Activated CD8-positive, alpha-beta memory T cell treated with anti-CD3 and anti-CD28 coated beads for 24 hours (primary cell): ENCODE results near the gene FOXL1.

Experiments used
- DNase-seq: peaks from one replicate; pipeline ENCODE4 v3.0.0-alpha.2; 2020

Gene FOXL1

DNA sequence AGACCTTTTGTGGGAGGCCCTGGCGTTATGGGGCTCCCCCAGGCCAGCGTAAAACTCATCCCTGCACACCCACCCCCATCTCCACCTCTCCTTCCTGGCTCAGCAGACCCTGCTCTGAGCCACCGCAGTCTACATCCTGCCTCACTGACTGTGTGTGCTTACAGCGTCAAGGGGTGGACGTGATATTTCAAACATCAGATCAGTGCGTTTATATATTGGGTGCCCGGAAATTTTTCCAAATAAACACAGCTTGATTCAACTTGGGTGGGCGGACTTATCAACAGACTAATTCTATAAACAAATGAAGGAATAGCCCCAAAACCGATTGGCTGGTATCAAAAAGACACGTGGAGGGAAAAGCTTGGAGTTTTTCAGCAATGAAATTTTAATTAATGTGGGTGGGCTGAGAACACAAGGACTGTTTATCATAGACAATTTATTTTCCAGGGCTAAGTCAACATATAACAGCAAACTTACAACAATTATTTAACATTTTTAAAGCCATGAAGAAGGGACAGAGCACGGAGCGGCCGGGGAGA lies at the start of gene FOXL1:
TSS of gene FOXL1 (plus strand) at position 489 of the 539 bp plus-strand sequence. CDS start 175 bp downstream, outside the sequence.
- DNase-seq, result no peak

DNA sequence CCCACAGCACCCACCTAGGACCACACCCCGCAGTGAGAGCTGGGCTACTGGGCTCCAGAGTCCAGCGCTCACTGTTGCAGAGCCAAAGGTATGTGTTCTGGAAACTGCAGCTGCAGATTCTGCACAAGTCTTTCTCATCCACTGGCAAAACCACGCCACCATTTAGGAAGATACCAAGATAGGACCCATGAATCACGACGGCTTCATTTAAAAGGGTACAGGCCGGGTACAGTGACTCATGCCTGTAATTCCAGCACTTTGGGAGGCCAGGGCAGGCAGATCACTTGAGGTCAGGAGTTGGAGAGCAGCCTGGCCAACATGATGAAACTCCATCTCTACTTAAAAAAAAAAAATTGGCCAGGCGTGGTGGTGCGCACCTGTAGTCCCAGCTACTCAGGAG lies 49.2 kb upstream of the FOXL1 start:
- DNase-seq, result no peak

DNA sequence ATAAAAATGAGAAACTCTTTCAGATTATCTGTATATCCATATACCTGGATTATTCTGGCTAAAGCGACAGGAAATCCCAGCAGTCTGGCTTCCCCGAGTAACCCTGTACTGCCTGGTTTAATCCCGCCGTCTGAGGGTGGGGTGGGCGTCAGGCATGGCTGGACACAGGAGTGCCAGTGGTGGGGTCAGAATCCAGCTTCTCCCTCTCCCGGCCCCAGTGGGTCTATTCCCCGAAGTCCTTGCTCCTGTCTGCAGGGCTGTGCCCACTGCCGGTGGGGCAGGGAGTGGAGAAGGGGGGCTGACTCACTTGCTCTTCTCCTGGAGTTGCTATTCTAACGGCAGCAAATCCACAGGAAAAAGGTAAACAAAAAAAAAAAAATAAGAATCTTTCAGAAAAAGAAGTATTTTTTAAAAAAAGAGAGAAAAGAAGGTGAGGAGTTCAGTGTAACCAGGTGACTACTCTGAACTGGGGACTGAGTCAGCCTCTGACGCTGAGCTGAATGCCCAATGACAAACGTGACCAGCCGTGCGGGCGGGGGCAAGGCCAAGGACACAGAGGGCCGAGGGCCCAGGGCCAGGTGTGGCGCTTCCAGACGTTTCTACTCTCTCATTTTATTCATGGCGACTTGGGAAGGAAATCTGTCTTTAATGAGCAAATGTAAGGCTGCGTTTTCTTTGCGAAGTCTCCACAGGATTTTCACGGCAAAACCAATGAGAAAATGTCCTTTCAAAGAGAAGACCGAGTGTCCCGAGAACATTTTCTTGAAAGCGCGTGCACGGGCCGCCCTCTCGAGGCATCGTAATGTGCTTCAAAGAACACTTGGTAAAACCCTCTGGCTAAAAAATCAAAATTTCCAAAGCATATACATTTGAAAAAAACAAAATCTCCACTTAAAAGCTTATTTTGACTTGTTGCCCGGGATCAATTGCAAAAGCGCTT lies 47.8 kb upstream of the FOXL1 start:
- no peak for DNase-seq

DNA sequence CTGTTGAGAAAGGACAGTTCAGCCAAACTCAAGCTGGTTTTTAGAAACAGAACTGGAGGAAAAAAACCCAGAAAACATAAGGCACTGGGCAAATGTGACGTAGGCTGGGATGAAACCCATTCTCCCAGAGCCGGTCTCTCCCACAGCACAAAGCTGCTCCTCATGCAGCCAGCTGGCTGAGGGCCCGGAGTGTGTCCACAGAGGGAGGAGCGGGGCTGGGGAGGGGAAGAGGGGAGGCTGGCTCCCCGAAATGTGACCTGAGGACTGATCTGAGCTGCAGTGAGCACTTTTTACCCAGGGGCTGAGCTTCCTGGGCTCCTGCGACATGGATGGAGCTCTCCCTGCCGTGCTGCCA lies 47.2 kb upstream of the FOXL1 start:
- no peak for DNase-seq

DNA sequence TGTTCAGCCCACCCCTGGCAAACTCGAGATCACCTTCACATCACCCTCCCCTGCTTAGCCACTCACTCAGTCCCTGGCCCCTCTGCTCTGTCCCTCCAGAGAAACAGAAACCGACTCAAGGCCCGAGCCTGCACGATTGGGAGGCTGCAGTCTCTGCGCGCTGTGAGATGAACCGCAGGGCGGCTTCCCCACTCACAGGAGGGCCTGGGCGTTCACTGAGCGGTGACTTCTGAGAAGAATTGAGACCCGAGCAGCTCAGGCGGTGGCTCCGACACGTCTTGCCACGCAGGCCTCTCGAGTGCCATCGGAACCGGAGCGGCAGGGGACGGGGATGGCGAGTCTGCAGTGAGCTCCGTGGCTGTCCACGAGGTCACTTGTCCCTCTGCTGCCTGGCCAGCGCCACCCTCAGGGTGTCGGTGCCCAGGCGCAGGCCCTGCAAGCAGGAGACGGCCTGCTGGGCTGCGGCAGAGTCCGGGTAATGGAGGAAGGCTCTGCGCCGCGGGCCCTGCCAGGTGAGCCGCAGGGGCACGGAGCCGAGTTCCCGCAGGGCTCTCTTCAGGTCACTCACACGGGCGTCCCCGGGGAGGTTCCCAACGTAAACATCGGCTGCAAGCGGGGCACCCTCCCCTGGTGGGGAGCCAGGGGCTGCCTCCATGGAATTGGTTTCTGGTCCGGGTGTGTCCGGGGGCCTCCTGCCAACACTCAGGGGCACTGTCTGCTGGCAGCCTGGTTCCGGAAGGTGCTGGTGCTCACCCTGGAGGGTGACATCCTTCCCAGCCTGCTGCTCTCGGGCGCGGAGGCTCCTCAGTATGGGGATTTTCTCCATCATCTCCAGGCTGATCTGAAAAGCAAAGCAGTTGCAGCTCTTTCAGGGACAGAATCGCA lies 46.5 kb upstream of the FOXL1 start:
- no peak for DNase-seq

DNA sequence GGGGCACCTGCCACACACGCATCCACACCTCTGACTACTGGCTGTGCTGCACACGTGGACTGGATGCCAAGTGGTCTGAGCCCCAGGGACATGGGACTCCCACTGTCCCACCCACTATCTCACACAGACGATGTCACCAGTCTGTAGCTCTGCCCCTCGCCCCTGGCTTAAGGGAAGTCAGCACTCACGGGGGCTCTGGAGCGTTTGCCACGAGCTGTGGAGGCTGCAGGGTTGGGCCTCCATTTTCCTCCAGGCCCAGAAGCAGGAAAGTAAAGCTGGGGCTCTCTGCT lies 45.9 kb upstream of the FOXL1 start:
- no peak for DNase-seq

DNA sequence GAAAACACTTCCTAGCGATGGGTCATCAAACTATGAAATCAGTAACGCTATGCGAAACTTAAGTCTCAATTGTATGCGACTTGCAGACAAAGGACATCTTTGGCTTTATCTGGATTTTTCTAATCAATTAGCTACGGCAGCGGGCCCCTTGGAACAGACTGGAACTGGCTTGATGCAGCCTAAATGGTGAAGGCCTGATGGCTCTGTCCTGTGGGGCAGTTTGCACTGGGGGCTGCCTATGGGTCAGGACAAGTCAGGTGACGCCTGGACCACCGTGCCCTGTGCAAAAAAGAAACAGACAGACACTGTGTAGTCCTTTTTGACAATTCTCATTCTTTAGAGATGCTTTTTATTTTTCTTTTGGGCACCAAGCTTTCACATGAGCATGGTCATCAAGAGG lies 45.3 kb upstream of the FOXL1 start:
- DNase-seq, result no peak

DNA sequence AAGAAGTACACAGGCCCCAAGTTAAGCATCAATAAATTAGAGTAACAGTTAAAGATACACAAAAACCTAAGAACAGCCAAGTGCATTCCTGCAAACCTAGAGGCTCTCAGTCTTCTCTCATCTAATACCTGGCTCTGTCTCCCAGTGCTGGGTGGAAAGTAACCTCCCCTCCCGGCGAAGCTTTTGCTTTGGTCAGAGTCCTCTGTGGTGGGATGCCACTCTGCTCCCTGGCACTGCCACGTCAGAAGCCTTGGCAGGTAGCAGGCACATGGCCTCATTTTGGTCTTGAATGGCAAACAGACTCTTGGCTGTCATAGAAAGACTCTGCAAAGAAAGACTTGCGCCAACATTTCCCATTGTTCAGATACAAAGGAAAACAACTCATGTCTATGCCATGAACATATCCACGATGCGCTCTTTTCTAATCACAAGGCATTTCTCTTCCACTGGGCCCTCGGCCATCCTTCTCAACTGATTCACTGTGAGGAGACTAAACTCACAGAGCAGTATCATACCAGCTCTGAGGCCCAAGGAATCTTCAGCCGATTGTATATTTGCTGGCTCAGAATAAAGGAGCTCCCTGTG lies 44.5 kb upstream of the FOXL1 start:
- DNase-seq, result no peak

DNA sequence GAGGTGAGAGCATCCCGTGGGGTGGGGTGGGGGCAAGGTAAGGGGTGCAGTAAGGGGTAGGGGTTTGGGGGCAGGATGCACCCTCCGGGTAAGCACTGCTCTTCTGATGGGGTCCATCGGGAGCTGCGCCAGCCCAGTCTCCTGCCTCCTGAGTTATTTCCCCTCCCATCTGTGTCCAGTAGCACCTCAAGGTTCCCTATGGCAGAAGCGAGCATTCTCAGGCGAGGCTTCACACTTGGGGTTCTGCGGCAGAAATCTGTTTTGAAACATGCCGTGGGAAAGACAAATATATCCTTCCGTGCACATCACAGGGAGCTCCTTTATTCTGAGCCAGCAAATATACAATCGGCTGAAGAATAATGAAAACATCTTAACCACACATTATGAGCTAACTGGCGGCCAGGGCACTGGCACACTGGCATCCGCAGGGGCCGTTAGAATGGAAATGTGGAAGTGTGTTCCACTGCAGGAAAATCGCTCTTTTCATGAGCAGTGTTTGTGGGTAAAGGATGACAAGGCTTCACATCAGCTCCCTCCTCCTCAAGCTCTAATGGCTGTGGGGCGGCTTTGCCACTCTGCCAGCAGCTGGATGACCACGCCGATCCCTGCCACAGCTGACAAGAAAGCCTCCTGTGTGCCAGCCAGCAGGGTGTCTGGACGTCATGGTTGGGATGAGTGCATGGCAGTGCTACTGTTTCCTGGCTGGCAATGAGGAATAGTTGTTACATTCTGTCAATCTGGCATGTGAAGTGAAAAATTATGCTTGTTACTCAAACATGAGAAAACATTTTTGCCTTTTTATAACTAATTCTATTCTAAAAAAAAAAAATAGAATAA lies 43.4 kb upstream of the FOXL1 start:
- DNase-seq, result no peak

DNA sequence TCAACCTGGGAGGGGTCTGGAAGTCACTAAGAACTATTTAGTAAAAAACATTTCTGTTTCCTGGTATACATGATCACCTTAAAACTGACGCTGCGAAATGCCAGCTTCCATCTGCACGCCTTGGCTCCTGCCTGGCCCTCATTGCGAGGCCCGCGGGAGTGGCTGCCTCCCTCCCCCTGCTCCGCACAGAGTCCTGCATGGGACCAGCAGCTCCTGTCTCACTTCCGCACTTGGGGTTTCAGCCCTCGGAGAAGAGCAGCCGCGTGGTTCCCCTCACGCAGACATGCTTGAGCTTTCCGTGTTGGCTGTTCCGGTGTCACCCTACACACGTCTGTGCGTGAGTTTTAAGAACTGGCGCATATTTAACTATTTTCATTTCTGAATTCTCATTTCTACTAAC lies 41.7 kb upstream of the FOXL1 start:
- DNase-seq, result no peak

DNA sequence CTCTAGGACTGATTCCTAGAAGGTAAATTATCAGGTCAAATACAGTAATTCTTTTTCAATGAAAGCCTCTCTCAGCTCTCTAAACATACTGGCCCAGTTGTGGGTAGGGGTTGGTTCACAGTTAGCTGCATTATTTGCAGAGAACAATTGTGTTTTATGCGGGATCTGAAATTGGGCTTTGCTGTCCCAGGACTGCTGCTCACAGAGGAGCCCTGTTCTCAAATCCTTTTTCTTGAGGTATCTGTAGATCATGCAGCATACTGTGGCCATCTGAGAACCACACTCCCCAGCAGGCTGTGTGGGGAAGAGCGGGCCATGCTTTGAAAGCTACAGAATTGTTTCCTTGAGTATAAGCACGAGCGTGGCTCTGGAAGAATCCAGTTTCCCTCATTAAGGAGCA lies 40.9 kb upstream of the FOXL1 start:
- no peak for DNase-seq

DNA sequence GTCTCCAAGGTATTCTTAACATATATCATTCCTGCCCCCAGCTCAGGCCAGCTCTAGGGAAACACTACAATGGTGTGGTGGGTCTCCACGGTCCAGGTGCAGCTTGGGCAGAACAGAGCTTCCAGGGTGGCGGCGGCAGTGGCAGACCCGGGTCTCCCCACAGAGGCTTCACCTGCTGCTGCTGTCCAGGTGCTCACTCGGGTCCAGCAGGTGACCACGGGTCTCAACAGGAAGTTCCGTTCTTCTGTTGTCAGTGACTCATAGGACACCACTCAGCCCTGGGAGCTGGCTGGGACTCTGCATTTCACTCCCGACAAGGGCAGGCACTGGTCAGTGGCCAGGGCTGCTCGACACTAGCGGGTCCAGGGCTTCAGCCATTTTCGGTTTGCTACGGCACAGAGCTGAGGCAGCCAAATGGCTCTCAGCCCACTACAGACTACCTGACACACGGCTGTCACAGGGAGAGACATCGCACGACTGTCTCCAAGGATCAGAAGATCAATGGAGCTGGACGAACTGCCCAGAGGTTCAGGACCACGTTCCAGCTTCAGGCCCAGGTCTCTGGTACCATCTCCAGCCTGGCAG lies 40.1 kb upstream of the FOXL1 start:
- DNase-seq, result no peak

DNA sequence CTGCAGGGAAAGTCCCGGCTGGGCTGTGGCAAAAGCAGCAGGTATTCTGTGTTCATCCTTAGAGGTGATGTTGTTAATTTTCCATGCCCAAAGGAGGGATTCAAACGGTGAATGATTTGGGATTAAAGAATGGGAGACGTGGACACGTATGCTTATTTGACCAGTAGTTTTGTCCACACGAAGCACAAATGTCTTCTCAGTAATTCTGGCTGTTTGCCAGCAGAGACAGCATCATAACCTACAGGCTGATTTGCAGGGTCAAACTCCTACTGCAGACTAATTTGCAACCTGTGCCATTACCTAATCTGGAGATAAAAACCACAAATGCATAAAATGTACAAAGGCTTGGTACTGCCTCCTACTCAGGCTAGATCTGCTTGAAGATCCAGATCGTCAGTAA lies 37.5 kb upstream of the FOXL1 start:
- DNase-seq, result no peak

DNA sequence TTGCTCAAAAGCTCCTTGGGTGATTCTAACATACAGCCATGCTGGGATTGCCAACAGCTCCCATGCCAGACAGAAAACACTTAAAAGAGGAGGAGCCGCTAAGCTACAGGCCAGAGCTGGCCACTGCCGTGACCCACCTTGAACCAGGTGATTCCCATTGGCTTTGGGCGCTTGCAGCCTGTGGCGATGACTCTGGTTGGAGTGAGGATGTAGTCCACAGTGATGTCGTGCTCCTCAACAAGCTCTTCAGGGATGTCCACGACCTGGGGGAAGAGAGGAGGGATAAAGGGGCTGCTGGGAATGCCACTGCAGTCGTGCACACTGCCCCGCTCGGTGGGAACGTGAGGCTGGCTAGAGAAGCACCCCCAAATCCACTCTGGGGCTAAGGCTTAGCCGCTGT lies 36.8 kb upstream of the FOXL1 start:
- DNase-seq, result no peak

DNA sequence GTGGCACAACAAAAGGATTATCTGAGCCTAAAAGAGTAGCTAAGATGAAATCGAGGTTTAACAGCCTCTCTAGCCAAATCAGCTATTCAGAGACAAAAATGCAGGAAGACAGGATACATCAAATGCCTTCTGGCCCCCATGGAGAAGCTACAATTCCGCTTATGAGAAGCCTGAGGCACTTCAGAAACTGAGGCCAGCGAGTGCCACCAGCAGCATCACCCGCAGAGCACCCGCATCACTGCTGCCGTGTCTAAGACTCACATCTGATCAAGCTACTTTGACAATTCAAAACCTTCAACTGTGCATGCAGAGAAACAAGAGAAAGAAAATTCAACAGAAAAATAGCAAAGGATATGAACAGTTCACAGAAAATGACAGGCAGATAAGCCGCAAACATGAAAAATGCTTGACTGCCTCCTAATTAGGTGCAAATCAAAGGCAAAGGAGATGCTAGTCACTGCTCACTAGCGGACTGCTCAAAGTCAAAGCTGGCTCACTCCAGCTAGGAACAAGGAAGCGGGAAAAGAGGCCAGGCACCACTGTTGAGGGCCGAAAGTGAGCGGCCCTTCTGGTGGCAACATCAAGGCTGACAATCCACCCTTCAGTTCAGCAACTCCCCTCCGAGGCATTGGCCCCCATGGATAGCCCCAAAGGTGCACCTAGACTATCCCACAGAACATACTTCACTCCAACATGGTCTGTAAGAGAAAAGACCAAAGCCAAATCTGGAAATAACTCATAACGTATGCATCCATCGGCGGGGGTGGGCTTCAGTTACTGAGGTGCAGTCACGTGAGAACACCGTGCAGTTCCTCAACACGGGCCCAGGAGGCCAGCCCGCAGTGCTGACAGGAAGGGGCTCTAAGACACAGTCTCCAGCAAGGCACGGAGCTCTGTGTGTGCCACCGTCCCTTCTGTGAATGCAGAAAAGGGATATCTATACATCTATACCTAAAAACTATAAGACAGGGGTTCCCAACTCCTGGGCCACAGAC lies 35.3 kb upstream of the FOXL1 start:
- no peak for DNase-seq

DNA sequence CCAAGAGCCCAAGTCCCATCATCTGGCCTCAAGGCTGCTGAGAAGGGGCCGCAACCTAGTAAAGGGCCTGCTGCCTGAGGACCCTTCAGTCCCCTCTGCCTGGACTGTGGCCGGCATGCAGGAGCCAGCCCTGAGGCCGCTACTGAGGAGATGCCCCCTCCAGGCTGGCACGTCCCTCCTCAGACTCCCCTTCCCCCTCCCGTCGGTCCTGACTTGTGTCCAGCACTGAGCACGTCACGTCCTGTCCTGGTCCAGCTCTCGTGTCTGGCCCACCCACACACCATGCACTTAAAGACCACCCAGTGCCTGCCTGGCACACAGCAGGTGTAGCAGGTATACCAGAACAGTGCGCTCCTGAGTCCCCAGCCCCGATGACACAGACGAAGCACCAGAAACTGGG lies 32.9 kb upstream of the FOXL1 start:
- DNase-seq, result no peak

DNA sequence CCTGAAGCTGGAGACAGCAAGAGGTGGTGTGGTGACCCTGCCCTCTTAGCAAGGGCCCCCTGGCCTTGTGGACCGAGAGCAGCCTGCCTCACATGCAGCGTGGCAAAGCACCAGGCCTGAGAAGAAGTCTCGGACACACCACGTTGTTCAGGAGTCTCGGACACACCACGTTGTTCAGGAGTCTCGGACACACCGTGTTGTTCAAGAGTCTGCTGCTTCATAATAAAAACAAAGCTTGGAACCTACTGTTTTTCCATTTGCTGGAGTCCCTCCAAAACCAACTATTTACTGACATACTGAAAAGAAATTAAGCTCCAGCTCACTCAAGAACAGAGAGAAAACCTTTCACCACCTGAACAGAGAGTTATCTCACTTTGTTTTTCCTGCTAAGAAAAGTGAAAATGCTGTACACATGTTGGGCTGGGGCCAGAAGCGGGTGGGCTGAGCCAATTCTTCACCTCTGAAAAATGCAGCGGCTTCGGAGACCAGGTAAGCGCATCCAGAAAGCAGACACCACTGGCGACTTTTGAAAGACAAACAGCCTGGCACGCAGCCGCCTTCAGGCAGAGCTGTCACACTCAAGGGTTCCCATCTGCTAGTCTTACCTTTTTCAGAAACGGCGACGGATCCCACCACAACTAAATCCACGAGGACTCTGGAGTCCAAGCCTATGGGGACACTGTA lies 32.3 kb upstream of the FOXL1 start:
- DNase-seq, result no peak

DNA sequence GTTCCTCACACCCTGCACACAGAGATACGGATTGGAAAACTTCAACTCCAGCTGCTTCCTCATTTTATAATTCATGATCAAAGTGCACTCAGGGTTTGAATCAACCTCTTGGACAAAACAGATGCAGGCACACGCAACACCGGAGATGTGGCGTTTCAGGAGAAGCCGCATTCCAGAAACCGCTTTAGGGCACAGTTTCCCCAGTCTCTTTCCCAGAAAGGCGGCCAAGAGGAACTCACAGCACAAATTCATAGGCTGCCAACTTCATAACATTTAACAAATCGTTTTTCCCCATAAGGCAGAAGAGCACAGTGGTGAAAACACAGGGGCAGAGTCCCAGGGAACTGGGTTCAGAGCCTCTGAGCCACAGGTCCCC lies 31.7 kb upstream of the FOXL1 start:
- no peak for DNase-seq

DNA sequence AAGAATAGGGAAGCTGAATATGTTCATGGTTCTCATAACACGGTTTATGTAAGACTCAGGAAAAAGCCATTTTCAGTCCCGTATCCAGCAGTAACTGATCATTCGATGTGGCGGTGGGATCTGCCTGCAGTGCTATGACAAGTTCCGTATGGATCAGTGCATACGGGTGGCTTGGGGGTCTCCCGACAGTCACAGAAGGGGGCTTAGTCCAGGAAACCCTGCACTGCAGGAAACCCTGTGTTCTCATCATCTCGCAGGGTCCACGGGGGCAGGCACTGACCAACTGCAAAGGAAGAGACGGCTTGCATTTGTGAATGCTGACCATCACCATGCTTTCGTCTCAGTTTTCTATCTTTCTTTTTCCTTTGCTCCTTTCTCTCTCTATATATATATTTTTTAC lies 31.1 kb upstream of the FOXL1 start:
- no peak for DNase-seq
